Middle frontal gyrus (tissue), 1 donor: ENCODE data around the gene SOX12.
A peak's percentile ranks its signal among the peaks of the same experiment; 100 is the strongest.
"Not testable (repeated sequence)": the region's sequence is repeated elsewhere in the genome, so short reads cannot be mapped to it uniquely, and the experiment has no call there.

ENCODE experiments used
- DNase-seq: peaks from one replicate; pipeline ENCODE4 v3.0.0-alpha.2; 2015; ENCODE audit warnings: low spot score; ENCODE audit errors: extremely low spot score

SOX12 gene

GRCh38 chr20:328975-329695 lies 3.8 kb downstream of the SOX12 start:
- DNase-seq: no peak

DNA sequence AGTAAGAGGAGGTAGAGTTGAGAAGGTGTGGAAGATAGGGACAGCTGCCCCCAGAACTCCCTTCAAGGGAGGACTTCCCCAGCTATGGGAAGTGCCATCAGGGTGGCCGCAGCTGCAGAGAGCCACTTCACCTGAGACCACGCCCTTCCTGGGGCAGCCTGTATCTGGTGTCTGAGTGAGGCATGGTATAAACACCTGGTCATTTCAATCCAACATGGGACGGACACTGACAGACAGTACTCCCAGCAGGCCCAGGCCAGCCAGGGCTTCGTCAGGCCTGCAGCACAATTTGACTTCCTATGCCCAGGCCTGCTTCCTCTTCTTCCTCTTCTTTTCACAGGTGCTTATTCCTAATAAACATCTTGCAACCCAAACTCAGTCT lies 4.5 kb downstream of the SOX12 start:
- no peak for DNase-seq

DNA sequence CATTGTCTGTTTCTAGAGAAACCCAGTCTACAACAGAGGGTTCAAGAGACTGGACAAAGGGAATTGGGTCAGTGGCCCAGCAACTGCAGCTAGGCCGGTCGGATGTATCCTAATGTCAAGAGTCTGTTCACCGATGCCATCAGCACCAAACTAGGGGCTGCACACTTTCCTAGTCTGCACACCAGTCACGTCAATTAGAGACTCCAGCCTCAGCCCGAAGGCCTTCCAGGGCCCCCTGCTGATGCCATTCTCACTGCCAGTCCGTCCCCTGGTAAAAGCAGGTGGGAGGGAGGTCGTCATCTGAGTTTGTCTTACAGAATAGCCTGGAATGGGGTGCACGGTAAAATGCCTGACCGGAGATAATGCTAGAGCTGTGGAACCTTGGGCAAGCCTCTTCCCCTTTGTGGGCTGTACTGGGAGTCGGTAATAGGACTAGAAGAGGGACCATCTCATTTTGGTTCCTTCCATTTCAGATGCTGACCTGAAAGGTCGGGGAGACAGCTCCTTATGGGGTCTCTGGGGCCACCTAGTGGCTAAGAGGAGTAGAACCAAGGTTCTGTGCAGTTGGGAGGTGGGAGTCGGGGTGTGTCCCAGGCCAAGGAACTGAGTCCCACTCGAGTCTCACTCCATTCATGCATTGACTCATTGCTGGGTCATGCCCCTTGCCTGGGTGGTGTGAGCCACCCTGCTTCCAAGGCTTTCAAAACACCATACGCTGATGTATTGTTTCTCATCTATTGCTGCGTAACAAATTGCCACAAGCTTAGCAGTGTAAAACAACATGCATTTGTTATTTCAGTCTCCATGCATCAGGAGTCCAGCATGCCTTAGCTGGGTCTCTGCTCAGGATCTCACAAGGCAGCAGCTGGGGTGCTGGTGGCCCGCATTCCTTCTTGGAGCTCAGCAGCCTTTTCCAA lies 5.1 kb downstream of the SOX12 start:
- no peak for DNase-seq

DNA sequence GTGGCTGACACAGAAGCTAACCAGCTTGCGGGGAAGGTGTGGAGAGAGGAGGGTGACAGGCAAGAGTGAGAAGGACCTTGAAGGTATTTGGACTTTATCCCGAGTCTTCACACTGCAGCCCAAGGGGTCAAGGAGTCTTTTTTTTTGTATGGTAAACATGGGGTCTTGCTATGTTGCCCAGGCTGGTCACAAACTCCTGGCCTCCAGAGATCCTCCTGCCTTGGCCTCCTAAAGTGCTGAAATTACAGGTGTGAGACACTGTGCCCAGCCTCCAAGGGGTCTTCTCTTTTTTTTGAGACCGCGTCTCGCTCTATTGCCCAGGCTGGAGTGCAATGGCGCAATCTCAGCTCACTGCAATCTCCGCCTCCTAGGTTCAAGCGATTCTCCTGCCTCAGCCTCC lies 9.2 kb downstream of the SOX12 start:
- no peak for DNase-seq

DNA sequence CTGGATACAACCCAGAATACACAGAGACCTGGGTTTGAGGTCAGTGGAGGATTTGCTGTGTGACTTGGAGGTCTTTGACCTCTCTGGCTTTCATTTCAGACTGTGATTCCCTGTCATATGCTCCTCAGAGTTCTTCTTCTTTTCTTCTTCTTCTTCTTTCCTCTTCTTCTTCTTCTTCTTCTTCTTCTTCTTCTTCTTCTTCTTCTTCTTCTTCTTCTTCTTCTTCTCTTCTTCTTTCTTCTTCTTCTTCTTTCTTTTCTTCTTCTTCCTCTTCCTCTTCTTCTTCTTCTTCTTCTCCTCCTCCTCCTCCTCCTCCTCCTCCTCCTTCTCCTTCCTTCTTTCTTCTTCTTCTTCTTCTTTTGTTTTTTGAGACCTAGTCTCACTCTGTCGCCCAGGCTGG lies 10.7 kb downstream of the SOX12 start:
- DNase-seq: not testable (repeated sequence)

- DNase-seq: no peak
Measured at GRCh38 chr20:341682-342081, 16.3 kb downstream of the SOX12 start.

DNA sequence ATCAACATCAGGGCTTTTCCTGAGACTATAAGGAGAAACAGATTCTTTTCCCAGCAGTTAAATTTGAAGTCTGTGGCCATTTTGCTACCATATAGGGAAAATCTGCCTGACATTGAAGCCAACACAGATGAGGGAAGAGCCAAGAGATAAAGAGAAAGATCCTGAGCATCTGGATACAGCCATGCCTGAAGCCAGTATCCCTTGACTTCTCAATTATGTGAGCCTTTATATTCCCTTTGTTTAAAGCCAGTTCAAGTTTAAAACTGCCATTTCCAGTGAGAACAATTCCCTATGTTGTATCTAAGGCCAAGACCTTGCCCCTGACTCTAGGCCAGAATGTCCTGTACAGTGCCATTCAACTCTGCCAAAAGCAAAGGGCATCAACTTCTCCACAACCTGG lies 17.8 kb downstream of the SOX12 start:
- no peak for DNase-seq

- DNase-seq: no peak
Measured at GRCh38 chr20:346033-346639, 20.8 kb downstream of the SOX12 start.

DNA sequence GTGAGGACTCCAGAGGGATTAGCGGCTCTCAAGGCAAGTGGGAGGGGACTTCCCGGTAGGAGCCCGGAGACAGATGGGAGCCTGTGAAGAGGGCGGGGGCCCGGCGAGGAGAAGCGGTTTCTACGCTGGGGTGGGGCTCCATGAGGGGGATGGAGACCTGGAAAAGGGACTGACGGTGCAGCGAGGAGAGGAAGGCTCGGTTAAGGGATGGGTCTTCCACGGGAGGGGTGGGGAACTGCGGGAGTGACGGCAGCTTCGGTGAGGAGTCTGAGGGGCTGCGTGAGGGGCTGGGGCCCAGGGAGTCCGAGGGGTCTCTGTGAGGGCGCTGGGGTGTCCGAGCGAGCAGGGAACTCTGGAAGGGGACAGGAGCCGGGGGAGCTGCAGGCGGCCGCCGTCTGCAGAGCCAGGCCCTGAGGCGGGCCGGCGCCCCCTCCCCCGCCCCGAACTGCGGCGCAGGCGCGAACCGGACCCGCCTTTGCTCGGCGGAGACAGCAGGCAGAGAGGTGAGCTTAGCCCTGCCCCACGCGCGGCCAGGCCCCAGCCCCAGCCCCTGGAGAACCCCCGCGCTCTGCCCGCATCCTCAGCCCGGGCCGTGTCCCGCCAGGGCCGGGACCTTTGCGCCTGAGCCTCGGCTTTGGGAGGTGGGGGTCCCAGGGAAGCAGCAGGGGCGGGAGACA lies 21.4 kb downstream of the SOX12 start, which contains the start of gene NRSN2:
NRSN2 (plus strand) TSS at position 472 of the 677 bp plus-strand sequence. CDS start 2,533 bp downstream, outside the sequence.
- DNase-seq: peak; percentile 54

GRCh38 chr20:347317-347639 lies 21.9 kb downstream of the SOX12 start:
- DNase-seq: no peak

GRCh38 chr20:347640-348484 lies 22.5 kb downstream of the SOX12 start:
- peak; percentile 75 for DNase-seq

DNA sequence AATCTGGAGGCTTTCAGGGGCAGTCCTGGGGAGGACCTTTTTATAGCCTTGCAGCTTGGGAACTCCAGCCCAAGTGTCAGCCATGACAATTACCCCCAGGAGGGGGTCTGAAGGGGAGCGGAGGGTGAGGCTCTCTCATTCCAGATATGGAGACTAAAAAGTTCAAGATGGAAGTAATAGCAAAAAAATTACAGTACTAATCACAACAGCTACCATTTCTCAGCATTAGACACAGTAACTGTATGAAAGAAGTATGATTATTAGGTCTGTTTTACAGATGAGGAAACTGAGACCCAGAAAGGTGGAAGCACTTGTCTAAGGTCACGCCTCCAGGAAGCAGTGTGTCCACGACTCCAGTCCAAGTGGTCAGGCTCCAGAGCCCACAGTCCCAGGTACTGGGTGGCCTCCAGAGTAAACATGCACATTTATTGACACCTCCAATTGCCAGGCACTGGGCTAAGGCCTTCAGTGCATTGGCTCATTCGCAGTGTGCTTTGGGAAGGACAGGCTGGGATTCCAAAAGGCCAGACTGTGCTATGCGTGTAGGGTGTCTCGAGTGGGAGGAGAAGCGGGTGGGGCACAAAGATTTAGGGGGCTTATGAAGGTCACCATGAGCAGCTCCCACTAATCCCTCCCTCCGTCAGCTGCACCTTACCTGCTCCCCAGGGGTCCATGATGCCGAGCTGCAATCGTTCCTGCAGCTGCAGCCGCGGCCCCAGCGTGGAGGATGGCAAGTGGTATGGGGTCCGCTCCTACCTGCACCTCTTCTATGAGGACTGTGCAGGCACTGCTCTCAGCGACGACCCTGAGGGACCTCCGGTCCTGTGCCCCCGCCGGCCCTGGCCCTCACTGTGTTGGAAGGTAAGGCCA lies 23.9 kb downstream of the SOX12 start:
- no peak for DNase-seq

GRCh38 chr20:353166-353565 lies 27.8 kb downstream of the SOX12 start:
- DNase-seq: no peak

DNA sequence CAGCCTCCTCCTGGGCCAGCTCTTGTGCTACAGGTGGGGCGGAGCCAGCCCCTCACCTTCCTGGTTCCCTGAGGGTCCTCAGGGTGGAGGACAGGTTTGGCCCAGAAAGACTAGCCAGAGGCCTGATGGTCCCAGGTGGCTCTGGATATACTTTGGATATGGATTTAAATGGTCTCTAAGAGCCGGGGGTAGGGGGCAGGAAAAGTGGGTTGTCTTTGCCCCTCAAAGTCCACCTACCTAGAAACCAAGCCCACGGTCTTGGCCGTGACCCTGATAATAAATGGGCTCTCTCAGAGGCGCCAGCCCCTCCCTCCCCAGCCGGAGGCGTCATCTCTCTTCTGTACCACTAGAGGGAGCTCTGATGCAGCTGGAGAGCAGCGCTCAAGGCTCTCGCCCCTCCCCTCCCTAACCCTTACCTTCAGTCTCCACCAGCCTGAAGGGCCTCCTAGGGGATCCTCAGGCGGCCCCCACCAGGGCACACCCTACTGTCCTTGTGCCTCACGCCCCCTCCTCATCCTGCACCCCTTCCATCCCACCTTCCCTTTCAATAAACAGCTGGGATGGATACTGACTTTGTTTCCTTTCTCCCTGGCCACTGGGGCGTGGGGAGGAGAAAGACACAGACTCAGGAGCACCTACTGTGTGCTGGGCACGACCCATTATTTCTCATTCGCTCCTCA lies 29.1 kb downstream of the SOX12 start:
- peak; percentile 61 for DNase-seq

GRCh38 chr20:356154-356553 lies 30.8 kb downstream of the SOX12 start:
- DNase-seq: not testable (repeated sequence)

- DNase-seq: no peak
Measured at GRCh38 chr20:356745-357144, 31.4 kb downstream of the SOX12 start.

- peak; percentile 24 for DNase-seq
Measured at GRCh38 chr20:358891-359555, 33.7 kb downstream of the SOX12 start.

GRCh38 chr20:361561-361960 lies 36.2 kb downstream of the SOX12 start:
- DNase-seq: no peak
